Testis (tissue), 3 donors: Measurements from ENCODE around the gene MLC1. TPM values are rescaled to one million over a fixed set of nuclear protein-coding genes. Genes with fewer than 3 reads are reported as not detected.

Source experiments
- DNase-seq: peaks from one replicate; pipeline ENCODE4 v3.0.0-alpha.2; 2019
- H3K27ac ChIP-seq, 2 donors: fragments of 200-600 bp; sonication (generic); one replicate each; pipeline ENCODE4 v1.5.1; 2019
- H3K27me3 ChIP-seq: fragments of 200-600 bp; sonication (generic); one replicate; pipeline ENCODE4 v1.5.1; 2019
- H3K36me3 ChIP-seq: fragments of 200-600 bp; sonication (generic); one replicate; pipeline ENCODE4 v1.5.1; 2017; ENCODE audit warnings: low read depth; ENCODE audit errors: missing control alignments
- H3K4me1 ChIP-seq: fragments of 200-600 bp; sonication (generic); one replicate; pipeline ENCODE4 v1.5.1; 2019
- H3K4me3 ChIP-seq, 2 donors: fragments of 200-600 bp; sonication (generic); one replicate each; pipeline ENCODE4 v1.5.1; 2017 to 2019
- H3K9me3 ChIP-seq: fragments of 200-600 bp; sonication (generic); one replicate; pipeline ENCODE4 v1.5.1; 2017
- POLR2A ChIP-seq: fragments of 450-650 bp; IDR thresholded peaks from one replicate; pipeline ENCODE4 v1.6.1; 2017; ENCODE audit warnings: antibody characterized with exemption, mild to moderate bottlenecking, moderate library complexity
- WGBS, 2 donors: methylation state at CpG; one replicate each; pipeline ENCODE4 v1.1.5; 2018; 5-methylcytosine and 5-hydroxymethylcytosine counted together
- intact Hi-C: fragments of 100-400 bp; cut with DNase I; formaldehyde crosslinking; loops from one replicate; pipeline ENCODE4 v1.15.1; 2023; ENCODE audit warnings: low total_unique reads
- polyA plus RNA-seq: library from polyadenylated mRNA; stranded (reverse); fragments of 350-450 nt; fragmentation: Illumina TruSeq; extraction: RNeasy Lipid Tissue Mini Kit (QIAGEN cat#74804); gene quantifications from one replicate; pipeline ENCODE4 v1.2.3, GENCODE V29; 2014; ENCODE audit warnings: low read depth, low replicate concordance; ENCODE audit not compliant: insufficient read depth
- total RNA-seq, 2 donors: library from RNA; depleted of rRNA; stranded (reverse); fragments of >200 nt; gene quantifications; one replicate each; pipeline ENCODE4 v1.2.3, GENCODE V29; 2016
- TF ChIP-seq, protein P1 (sequence below), 3 experiments: fragments of 450-650 bp in 2 of 3; fragments of 200-600 bp in 1 of 3; sonication (generic) in 1 of 3; IDR thresholded peaks; one replicate each; pipeline ENCODE4 v1.5.1; 2016 to 2019; ENCODE audit warnings: antibody characterized with exemption in 3 of 3, mild to moderate bottlenecking in 2 of 3, moderate library complexity in 1 of 3

The MLC1 gene
- total and polyA plus RNA-seq, 3 donors from 2014 or later = 1.3 to 1.5 (median 1.3) TPM

DNA sequence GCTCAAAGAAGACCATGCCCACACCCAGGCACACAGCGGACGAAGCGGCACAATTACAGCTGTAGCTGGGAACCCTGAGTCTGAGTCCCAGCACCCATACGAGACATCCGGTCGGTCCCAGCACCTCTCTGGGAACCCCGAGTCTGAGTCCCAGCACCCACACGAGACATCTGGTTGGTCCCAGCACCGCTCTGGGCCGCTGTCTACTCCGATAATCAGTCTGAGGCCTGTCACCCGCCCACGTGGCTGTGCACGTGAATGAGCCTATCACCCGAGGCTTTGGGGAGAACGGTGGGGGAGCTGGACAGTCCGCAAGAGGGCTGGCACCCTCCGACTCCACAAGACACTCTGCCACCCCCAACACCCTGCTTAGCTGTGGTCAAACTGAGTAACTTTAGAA, 33.3 kb downstream of the MLC1 start:
- intact Hi-C loops = no loop called here
- no peak overlapping the region for H3K27ac ChIP-seq
- H3K4me3 ChIP-seq = no peak overlapping the region
- no peak for DNase-seq
- H3K36me3 ChIP-seq = no peaks in the 10 kb centered on the region
- no peaks in the 10 kb centered on the region for H3K27me3 ChIP-seq
- TF ChIP-seq, protein P1, sequence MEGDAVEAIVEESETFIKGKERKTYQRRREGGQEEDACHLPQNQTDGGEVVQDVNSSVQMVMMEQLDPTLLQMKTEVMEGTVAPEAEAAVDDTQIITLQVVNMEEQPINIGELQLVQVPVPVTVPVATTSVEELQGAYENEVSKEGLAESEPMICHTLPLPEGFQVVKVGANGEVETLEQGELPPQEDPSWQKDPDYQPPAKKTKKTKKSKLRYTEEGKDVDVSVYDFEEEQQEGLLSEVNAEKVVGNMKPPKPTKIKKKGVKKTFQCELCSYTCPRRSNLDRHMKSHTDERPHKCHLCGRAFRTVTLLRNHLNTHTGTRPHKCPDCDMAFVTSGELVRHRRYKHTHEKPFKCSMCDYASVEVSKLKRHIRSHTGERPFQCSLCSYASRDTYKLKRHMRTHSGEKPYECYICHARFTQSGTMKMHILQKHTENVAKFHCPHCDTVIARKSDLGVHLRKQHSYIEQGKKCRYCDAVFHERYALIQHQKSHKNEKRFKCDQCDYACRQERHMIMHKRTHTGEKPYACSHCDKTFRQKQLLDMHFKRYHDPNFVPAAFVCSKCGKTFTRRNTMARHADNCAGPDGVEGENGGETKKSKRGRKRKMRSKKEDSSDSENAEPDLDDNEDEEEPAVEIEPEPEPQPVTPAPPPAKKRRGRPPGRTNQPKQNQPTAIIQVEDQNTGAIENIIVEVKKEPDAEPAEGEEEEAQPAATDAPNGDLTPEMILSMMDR (IDR thresholded peaks at IDR 0.05) = no peak
- no peak for TF ChIP-seq POLR2A
- H3K4me1 ChIP-seq = no peaks in the 10 kb centered on the region
- WGBS, 2 donors = 84 to 90% methylated on average over 3 to 18 of the region's 18 CpGs
- no peaks in the 10 kb centered on the region for H3K9me3 ChIP-seq

DNA sequence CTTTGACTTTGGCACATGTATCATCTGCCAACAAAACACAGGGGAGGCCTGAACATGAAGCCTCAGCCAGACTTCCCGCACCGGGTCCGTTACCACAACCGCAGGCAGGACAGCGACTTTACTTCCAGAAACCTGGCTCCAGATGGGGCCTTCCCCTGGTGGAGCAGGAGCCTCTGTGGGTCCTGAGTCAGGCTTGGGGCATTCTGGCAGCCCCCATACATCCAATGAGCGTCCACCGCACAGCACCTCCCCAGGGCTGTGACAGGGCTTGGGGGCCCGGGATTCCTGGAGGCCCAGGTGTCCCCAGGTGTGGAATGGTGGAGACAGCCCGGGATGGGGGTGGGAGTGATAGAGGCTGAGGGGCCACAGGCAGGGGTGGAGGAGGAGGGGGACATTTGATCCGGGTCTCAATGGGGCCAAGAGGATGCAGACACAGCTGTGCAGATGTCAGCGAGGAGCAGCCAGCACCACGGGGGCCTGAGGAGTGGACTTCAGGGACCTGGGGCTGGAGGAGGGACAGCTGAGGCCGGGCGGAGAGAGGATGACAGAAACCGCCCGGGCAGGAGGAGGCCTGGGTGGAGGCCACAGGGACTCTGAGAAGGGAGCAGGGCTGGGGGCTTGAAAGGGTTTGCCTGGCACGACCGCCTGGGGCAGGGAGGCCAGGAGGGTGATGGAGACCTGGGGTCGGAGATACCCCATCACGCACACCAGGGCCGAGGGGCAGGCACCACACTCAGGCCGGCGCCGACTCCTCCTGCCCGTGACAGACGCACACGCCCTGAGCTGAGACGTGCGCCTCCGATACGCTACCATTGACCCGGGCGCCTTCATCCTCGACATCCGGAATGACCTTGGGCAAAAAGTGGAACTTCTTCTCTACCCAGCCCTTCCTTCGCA, 35.7 kb downstream of the MLC1 start:
- Histone ChIP-seq H3K36me3 (no peaks in the 10 kb centered on the region), H3K4me1 (no peaks in the 10 kb centered on the region), H3K4me3 (no peak overlapping the region), H3K9me3 (no peaks in the 10 kb centered on the region), H3K27ac (no peak overlapping the region), H3K27me3 (no peaks in the 10 kb centered on the region)
- DNase-seq = no peak
- WGBS, 2 donors = 90% methylated on average over 27 to 36 of the region's 36 CpGs
- intact Hi-C loops = no loop called here
- TF ChIP-seq, protein P1 (IDR thresholded peaks at IDR 0.05) = no peak
- no peak for TF ChIP-seq POLR2A

DNA sequence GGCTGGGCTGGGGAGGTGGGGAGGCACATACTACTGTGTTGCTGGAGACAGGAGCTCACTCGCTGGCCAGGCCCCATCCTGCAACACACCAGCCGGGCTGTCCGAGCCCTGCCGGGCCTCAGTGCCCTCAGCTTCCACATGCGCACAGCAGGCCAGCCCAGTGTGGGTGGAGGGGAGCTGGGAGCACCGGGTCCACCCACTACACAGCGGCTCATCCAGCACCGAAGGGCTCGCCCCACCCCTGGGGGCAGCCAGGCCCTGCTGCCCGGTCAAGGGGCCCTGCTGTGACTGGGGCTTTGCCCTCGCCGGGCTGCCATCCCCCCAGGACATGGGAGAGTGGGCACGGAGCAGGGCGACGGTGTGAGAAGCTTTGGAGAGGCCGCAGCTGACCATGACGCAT, 36.4 kb downstream of the MLC1 start:
- TF ChIP-seq POLR2A = no peak
- TF ChIP-seq, protein P1 (IDR thresholded peaks at IDR 0.05) = no peak
- WGBS, 2 donors = 89 to 93% methylated on average over 11 to 17 of the region's 17 CpGs
- intact Hi-C loops = no loop called here

DNA sequence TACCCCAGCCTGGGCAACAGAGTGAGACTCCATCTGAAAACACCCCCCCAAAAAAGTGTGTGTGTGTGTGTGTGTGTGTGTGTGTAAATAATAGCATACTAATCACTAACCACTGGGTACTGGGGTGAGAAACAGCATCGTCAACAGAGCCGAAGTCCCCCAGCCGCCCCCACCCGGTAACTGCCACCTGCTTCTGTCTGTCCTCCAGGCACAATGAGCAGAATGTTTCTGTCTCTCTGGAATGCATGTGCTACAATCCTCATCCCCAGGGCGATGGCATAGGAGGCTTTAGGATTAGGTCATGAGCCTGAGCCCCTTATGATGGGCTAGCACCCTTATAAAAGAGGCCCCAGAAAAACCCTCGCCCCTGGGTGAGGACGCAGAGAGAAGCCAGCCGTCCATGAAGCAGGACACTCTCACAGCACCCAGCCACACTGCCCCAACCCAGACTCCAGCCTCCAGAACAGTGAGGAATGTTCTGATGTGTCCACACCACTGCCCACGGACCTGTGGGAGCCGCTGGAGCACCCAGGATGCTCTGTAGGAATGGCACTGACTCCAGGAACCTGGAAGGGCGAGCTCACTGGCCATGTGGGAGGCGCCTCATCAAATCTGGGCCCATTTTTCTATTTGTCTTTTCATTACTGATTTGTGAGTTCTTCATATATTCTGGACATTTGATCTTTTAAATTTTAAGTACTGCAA, 37.0 kb downstream of the MLC1 start:
- DNase-seq = no peak
- H3K9me3 ChIP-seq = no peaks in the 10 kb centered on the region
- 85 to 90% methylated on average over 6 to 12 of the region's 12 CpGs for WGBS, 2 donors
- intact Hi-C loops = no loop called here
- H3K27ac ChIP-seq = no peak overlapping the region
- no peak for TF ChIP-seq POLR2A
- TF ChIP-seq, protein P1 (IDR thresholded peaks at IDR 0.05) = no peak
- H3K36me3 ChIP-seq = no peaks in the 10 kb centered on the region
- no peak overlapping the region for H3K4me3 ChIP-seq
- no peaks in the 10 kb centered on the region for H3K27me3 ChIP-seq
- H3K4me1 ChIP-seq = no peaks in the 10 kb centered on the region

More for the DNA sequence above, 36.4 kb downstream of the MLC1 start:
- no peaks in the 10 kb centered on the region for H3K9me3 ChIP-seq
- no peak overlapping the region for H3K27ac ChIP-seq
- no peaks in the 10 kb centered on the region for H3K27me3 ChIP-seq
- H3K4me3 ChIP-seq = no peak overlapping the region
- no peak for DNase-seq
- no peaks in the 10 kb centered on the region for H3K4me1 ChIP-seq
- H3K36me3 ChIP-seq = no peaks in the 10 kb centered on the region
